Pancreas (tissue), 10 donors: ENCODE results near the gene ARR3. TPM values are rescaled to one million over a fixed set of nuclear protein-coding genes. Genes with fewer than 3 reads are reported as not detected.

Source experiments
- ATAC-seq, 4 donors: fragments of 200-7000 bp; cut with Tn5 transposase; one replicate each; pipeline versions ENCODE4 v1.8.0 to v1.9.1; 2020; ENCODE audit warnings: mild to moderate bottlenecking in 4 of 4, moderate library complexity in 4 of 4
- DNase-seq, 6 donors: peaks; one replicate each; pipeline ENCODE4 v3.0.0-alpha.2; 2020
- FAIRE-seq: peaks from 2 replicates; lab custom pipeline; 2012; peaks lifted over from hg19 to GRCh38; lab: Jason Lieb, UNC
- H3K27ac ChIP-seq, 4 donors: fragments of 200-600 bp; sonication (generic); 1 replicate in 3 of 4; 2 replicates in 1 of 4; pipeline versions ENCODE4 v1.5.0 to v1.8.0; 2020
- H3K27me3 ChIP-seq, 4 donors: fragments of 200-600 bp; one replicate each; pipeline ENCODE4 v1.8.0; 2021
- H3K36me3 ChIP-seq, 3 donors: fragments of 200-600 bp; sonication (generic) in 1 of 3; one replicate each; pipeline versions ENCODE4 v1.5.0 to v1.8.0; 2020 to 2021
- H3K4me1 ChIP-seq, 3 donors: fragments of 200-600 bp; one replicate each; pipeline ENCODE4 v1.8.0; 2021
- H3K4me3 ChIP-seq, 4 donors: fragments of 200-600 bp; sonication (generic) in 2 of 4; one replicate each; pipeline versions ENCODE4 v1.5.0 to v1.8.0; 2020 to 2021
- H3K9me3 ChIP-seq, 4 donors: fragments of 200-600 bp; one replicate each; pipeline ENCODE4 v1.8.0; 2021
- WGBS, 2 donors: extraction: QIAGEN DNeasy Blood & Tissue Kit; methylation state at CpG; one replicate each; pipeline ENCODE4 v1.1.7; 2013; 5-methylcytosine and 5-hydroxymethylcytosine counted together
- intact Hi-C, 3 donors: fragments of 100-400 bp; cut with DNase I; formaldehyde crosslinking; loops; one replicate each; pipeline versions ENCODE4 v1.11.1 to v1.14.2; 2022
- polyA plus RNA-seq, 2 donors: library from polyadenylated mRNA; stranded (reverse); fragments of 200-250 nt; gene quantifications; one replicate each; pipeline ENCODE4 v1.2.3, GENCODE V29; 2013
- total RNA-seq, 6 donors: library from RNA; stranded (reverse); fragmentation: NEBNext Ultra II Directional in 4 of 6; extraction: Animal tissue kit (Norgen Biotek cat#: 25700) in 4 of 6; gene quantifications; one replicate each; pipeline versions ENCODE4 v1.2.1 to v1.2.4, GENCODE V29; 2021 to 2023
- TF ChIP-seq, protein P1 (sequence below), 4 donors: fragments of 200-600 bp; sonication (generic) in 3 of 4; IDR thresholded peaks; one replicate each; pipeline versions ENCODE4 v1.5.0 to v1.8.0; 2021; ENCODE audit warnings: antibody characterized with exemption in 4 of 4
- donor health status: healthy with polysubstance abuse.
- donor health status: DM: no; HTN: no; CAD: no; lungs with moderate emphysema.
- donor health status: DM: no; HTN: no; CAD: no.
- donor health status: control.
- donor health status: control.
- donor health status: Bipolar disorder and iron deficiency.
- donor health status: DM: yes; HTN: yes; CAD: no.
- donor health status: DM: no; HTN: no; CAD: no.
- donor health status: DM: no; HTN: no; CAD: no.
- donor health status: DM: yes; HTN: yes; CAD: no.

ARR3 gene
- total and polyA plus RNA-seq, 8 donors, result not detected

DNA sequence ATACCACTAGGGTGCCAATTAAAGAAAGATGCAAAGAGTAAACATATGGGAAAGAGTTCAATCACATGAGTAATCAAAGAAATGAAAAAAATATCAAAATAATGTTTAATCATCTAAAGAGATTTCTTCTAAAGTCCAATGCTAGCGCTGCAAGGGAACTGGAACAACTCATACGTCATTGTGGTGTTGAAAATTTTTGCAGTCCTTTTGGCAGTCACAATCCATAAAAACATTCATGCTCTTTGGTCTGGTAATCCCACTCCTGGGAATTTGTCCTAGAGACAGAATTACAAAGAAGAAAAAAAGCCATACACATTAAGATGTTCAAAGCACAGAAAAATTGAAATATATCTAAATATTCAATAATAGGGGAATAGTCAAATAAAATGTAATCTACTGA is 12.7 kb upstream of the ARR3 start:
- TF ChIP-seq, protein P1, sequence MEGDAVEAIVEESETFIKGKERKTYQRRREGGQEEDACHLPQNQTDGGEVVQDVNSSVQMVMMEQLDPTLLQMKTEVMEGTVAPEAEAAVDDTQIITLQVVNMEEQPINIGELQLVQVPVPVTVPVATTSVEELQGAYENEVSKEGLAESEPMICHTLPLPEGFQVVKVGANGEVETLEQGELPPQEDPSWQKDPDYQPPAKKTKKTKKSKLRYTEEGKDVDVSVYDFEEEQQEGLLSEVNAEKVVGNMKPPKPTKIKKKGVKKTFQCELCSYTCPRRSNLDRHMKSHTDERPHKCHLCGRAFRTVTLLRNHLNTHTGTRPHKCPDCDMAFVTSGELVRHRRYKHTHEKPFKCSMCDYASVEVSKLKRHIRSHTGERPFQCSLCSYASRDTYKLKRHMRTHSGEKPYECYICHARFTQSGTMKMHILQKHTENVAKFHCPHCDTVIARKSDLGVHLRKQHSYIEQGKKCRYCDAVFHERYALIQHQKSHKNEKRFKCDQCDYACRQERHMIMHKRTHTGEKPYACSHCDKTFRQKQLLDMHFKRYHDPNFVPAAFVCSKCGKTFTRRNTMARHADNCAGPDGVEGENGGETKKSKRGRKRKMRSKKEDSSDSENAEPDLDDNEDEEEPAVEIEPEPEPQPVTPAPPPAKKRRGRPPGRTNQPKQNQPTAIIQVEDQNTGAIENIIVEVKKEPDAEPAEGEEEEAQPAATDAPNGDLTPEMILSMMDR (IDR thresholded peaks at IDR 0.05), result no peak
- Histone ChIP-seq H3K4me3 (no peak overlapping the region), H3K27ac (no peak overlapping the region), H3K9me3 (no peaks in the 10 kb centered on the region), H3K36me3 (no peaks in the 10 kb centered on the region), H3K4me1 (no peaks in the 10 kb centered on the region), H3K27me3 (peaks cover 0 to 14% (median 0%) of the 10 kb centered on the region in 4 donors)
- ATAC-seq, result no peak
- no peak for DNase-seq
- 88 to 91% methylated on average over 2 of the region's 2 CpGs for WGBS, 2 donors
- peak; percentile 45 for FAIRE-seq
- intact Hi-C loops, result no loop called here

DNA sequence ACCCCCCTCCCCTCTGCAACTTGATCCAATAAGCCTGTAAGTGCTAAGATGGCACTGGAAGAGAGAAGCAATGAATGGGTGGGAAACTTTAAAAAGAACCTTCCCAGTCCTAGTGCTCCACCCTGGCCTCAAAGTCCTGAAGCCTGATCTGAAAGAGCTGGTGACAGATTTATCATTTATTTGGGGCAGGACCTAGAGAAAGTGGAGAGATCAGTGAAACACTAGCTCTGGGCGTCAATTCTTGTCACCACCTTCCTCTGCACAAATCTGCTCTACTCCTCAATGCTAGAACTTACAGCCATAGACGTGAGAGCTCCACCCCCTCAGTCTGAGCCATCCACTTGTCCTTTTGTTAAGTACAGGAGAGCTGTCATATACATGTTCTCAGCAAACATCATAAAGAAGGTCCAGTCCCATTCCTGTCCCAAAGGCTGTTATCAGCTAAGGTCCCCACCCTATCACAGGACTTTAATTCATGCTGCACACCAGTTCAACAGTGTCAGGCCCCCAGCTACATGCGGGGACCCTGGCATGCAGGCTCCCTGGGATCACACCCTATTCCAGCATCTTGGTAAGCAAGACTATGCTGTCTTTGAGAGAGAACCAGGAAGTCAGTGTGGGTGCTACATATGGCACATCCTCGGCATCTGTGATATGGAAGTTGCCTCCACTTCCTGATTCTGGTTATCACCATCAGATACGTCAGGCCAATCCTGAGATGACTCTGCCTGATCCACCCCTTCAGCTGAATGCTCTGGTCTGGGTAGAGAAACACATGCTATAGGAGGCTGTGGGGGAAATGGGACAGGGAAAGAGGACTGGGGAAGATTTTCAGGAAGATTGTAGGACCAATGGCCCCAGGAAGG is 10.5 kb upstream of the ARR3 start:
- Histone ChIP-seq H3K27ac (no peak overlapping the region), H3K9me3 (no peaks in the 10 kb centered on the region), H3K4me3 (no peak overlapping the region), H3K36me3 (no peaks in the 10 kb centered on the region), H3K27me3 (peaks cover 0 to 3% (median 0%) of the 10 kb centered on the region in 4 donors), H3K4me1 (no peaks in the 10 kb centered on the region)
- ATAC-seq (no peak), DNase-seq (no peak), FAIRE-seq (no peak)
- intact Hi-C loops, result no loop called here
- TF ChIP-seq, protein P1 (IDR thresholded peaks at IDR 0.05), result no peak
- 55 to 84% methylated on average over 5 of the region's 5 CpGs for WGBS, 2 donors

DNA sequence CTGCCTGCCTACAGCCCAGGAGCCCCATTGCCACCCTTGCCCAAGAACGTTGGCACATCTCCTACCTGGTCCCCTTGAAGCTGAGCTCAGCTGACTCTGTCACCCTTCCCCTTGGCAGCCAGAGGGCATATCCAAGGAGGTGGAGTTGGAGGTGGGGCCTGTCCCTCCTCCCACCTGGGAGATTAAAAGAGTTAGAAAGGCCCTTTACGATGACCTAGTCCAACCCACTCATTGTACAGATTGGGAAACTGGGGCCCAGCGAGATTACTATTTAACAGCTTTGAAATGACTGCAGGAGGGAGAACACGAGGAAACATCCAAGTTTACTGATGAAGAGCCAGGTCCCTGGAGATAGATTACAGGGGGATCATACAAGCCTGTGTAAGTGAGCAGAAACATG is 8.0 kb upstream of the ARR3 start, which contains the start of gene P2RY4:
P2RY4 (minus strand) TSS at position 101 of the 400 bp plus-strand sequence. CDS start 580 bp downstream, outside the sequence.
- peaks cover 0 to 3% (median 0%) of the 10 kb centered on the region in 4 donors for H3K27me3 ChIP-seq
- no peak within 1 kb of the TSS for H3K4me3 ChIP-seq
- no peak within 1 kb of the TSS for H3K27ac ChIP-seq
- ATAC-seq (no peak), DNase-seq (no peak), FAIRE-seq (no peak)
- intact Hi-C loops, result no loop called here
- 64 to 68% methylated on average over 4 of the region's 4 CpGs for whole genome bisulfite sequencing, 2 donors
- no peaks in the 10 kb centered on the region for H3K9me3 ChIP-seq
- H3K4me1 ChIP-seq, result no peaks in the 10 kb centered on the region
- TF ChIP-seq, protein P1 (IDR thresholded peaks at IDR 0.05), result no peak
- no peaks in the 10 kb centered on the region for H3K36me3 ChIP-seq

DNA sequence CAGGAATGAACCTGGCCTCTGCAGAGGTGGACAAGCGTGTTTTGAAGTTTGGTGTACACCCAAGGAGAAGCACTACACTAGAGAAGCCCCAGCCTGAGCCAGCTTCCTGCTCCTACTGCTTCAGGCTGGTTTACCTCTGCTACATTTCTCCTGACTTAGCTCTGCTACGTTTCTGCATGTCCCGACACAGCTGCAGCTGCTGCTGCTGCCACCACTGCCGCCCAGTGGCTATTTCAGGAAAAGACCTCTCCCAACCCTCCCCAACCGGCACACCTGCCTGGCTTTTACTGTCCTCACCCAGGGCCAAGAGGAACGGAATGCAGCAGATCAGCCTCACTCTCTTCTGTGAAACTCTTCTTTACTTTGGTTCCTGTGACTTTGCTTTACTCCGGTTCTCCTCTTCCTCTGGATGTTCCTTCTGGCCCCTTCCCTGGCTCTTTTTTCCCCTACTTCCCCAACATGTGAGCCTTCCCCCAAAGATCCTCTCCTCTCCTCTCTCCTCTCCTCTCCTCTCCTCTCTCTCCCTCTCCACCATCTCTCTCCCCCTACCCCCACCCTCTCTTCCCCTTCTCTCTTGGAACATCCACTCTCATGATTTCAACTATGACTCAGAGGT is 5.1 kb upstream of the ARR3 start:
- TF ChIP-seq, protein P1 (IDR thresholded peaks at IDR 0.05), result peak in 2 of 4 donors; percentile 6 to 8
- FAIRE-seq (no peak), DNase-seq (peak in 1 of 6 donors; percentile 30), ATAC-seq (peak in 3 of 4 donors; percentile 61 to 64 (median 63))
- WGBS, 2 donors, result 21 to 37% methylated on average over 7 of the region's 7 CpGs
- peaks cover 0 to 3% (median 0%) of the 10 kb centered on the region in 4 donors for H3K27me3 ChIP-seq
- H3K4me3 ChIP-seq, result no peak overlapping the region
- no peaks in the 10 kb centered on the region for H3K4me1 ChIP-seq
- no peak overlapping the region for H3K27ac ChIP-seq
- intact Hi-C loops, result no loop called here
- no peaks in the 10 kb centered on the region for H3K9me3 ChIP-seq
- no peaks in the 10 kb centered on the region for H3K36me3 ChIP-seq
